Colonic mucosa (tissue), 4 donors: ENCODE data around the gene CBX5. TPM values are rescaled to one million over a fixed set of nuclear protein-coding genes. Genes with fewer than 3 reads are reported as not detected.
"Not testable (repeated sequence)": the region's sequence is repeated elsewhere in the genome, so short reads cannot be mapped to it uniquely, and the experiment has no call there.

Experiments
- DNase-seq: peaks from one replicate; pipeline ENCODE4 v3.0.0-alpha.2; 2020
- H3K27ac ChIP-seq: fragments of 200-600 bp; one replicate; pipeline ENCODE4 v1.8.0; 2021
- H3K27me3 ChIP-seq: fragments of 200-600 bp; one replicate; pipeline ENCODE4 v1.8.0; 2021
- H3K36me3 ChIP-seq: fragments of 200-600 bp; one replicate; pipeline ENCODE4 v1.8.0; 2021
- H3K4me1 ChIP-seq: fragments of 200-600 bp; one replicate; pipeline ENCODE4 v1.8.0; 2021; ENCODE audit warnings: mild to moderate bottlenecking
- H3K4me3 ChIP-seq: fragments of 200-600 bp; one replicate; pipeline ENCODE4 v1.8.0; 2021
- H3K9ac ChIP-seq, 2 donors: one replicate each; pipeline ENCODE4 v1.7.0; 2013; ENCODE audit warnings: control low read depth in 2 of 2, low read depth in 2 of 2, low read length in 2 of 2
- H3K9me3 ChIP-seq: fragments of 200-600 bp; one replicate; pipeline ENCODE4 v1.8.0; 2021
- intact Hi-C: fragments of 100-400 bp; cut with DNase I; formaldehyde crosslinking; loops from one replicate; pipeline ENCODE4 v1.14.1; 2022
- total RNA-seq, 2 donors: library from RNA; stranded (reverse); fragmentation: NEBNext Ultra II Directional in 1 of 2; extraction: Animal tissue kit (Norgen Biotek cat#: 25700) in 1 of 2; gene quantifications; one replicate each; pipeline ENCODE4 v1.2.1, GENCODE V29; 2021
- TF ChIP-seq, protein P1 (sequence below): fragments of 200-600 bp; IDR thresholded peaks from one replicate; pipeline ENCODE4 v1.8.0; 2022; ENCODE audit warnings: antibody characterized with exemption, mild to moderate bottlenecking
- donor health status: healthy.
- donor health status: DM: no; HTN: no; CAD: no.
- donor health status: DM: no; HTN: no; CAD: no.

The CBX5 gene
- total RNA-seq, 2 donors from 2014 or later = 49.3 to 77.5 TPM

DNA sequence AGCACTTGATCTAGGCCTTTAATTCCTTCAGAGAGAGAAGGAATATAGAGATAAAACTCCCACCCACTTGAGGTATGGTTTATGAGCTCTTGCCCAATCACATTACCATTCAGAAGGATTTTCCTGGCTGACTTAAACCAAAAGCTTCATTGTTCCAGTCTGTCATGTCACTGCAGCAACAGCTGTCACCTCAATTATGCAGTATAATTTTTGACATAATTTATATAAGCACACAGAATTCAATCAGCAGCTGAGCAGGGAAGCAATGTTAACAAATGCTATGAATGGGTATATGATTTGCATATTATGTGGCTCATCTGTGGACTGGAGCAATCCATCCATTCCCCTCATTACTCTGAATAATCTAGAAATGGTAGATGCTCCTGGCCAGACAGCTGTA lies 40.3 kb downstream of the CBX5 start:
- Histone ChIP-seq H3K9me3 (no peaks in the 10 kb centered on the region), H3K27ac (no peak overlapping the region), H3K4me3 (no peak overlapping the region), H3K4me1 (no peaks in the 10 kb centered on the region), H3K9ac (no peak overlapping the region), H3K36me3 (no peaks in the 10 kb centered on the region), H3K27me3 (no peaks in the 10 kb centered on the region)
- intact Hi-C loops = no loop called here
- DNase-seq = no peak
- TF ChIP-seq, protein P1, sequence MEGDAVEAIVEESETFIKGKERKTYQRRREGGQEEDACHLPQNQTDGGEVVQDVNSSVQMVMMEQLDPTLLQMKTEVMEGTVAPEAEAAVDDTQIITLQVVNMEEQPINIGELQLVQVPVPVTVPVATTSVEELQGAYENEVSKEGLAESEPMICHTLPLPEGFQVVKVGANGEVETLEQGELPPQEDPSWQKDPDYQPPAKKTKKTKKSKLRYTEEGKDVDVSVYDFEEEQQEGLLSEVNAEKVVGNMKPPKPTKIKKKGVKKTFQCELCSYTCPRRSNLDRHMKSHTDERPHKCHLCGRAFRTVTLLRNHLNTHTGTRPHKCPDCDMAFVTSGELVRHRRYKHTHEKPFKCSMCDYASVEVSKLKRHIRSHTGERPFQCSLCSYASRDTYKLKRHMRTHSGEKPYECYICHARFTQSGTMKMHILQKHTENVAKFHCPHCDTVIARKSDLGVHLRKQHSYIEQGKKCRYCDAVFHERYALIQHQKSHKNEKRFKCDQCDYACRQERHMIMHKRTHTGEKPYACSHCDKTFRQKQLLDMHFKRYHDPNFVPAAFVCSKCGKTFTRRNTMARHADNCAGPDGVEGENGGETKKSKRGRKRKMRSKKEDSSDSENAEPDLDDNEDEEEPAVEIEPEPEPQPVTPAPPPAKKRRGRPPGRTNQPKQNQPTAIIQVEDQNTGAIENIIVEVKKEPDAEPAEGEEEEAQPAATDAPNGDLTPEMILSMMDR = no peak

DNA sequence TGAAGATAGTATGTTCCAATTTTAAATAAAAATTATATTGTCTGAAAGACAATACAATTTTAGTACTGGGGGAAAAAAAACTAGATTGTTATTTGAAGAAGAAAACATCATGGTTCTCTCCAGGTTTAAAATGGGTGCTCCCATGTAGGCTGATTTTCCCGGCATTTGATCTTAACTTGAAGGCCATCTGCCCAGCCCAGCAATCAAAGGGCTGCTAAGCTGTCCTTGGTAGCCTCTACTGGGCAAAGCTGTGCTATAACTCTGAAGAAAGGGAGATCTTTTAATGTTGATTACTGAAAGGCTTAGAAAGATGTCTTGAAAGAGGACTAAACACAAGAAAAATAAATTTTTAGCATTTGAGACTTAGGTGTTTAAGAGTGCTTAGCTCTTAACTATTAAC lies 41.4 kb downstream of the CBX5 start:
- Histone ChIP-seq H3K4me3 (no peak overlapping the region), H3K27me3 (no peaks in the 10 kb centered on the region), H3K4me1 (no peaks in the 10 kb centered on the region), H3K36me3 (no peaks in the 10 kb centered on the region), H3K9ac (no peak overlapping the region), H3K9me3 (no peaks in the 10 kb centered on the region), H3K27ac (no peak overlapping the region)
- DNase-seq = no peak
- intact Hi-C loops = no loop called here
- TF ChIP-seq, protein P1 = no peak

DNA sequence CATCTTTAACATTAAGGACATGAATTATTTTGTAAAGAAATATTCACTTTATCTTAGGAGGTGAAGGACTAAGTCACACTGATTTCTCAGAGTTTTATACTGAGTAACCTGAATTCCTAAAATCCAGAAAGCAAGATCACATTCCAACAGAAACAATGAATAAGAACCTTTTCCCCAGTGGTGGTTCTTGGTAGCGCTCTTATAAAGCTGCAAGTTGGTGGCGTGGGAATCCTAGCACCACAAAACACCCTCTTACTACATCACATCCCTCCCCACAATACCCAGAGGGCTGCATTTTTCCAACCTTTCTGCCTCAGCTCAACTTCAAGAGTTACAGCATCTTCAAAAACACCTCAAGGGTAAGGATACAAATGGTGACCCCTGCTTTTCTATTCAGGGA lies 47.1 kb downstream of the CBX5 start:
- TF ChIP-seq, protein P1 = no peak
- Histone ChIP-seq H3K9ac (no peak overlapping the region), H3K27me3 (no peaks in the 10 kb centered on the region), H3K4me1 (no peaks in the 10 kb centered on the region), H3K27ac (no peak overlapping the region), H3K36me3 (no peaks in the 10 kb centered on the region), H3K4me3 (no peak overlapping the region), H3K9me3 (no peaks in the 10 kb centered on the region)
- no peak for DNase-seq
- intact Hi-C loops = no loop called here

DNA sequence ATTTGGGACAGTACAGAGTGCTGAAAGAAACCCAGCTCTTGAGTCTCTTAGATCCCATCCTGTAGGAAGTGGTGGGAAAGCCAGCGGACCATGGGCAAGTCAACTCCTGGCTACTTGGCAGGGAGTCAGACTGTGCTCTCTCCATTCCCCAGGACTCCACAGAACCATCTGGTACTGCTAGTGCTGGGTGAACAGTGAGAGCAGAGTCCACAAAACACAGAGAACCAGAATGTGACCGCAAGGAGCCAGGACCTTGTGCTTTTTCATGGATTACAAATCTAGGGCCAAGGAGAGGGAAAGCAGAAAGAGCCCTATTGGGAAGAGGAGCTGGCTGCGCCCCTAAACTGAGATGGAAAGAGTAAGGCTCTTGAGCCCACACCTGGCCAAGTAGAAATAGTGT lies 48.7 kb downstream of the CBX5 start:
- H3K9me3 ChIP-seq, intact Hi-C loops, H3K4me3 ChIP-seq, H3K4me1 ChIP-seq, H3K9ac ChIP-seq, H3K36me3 ChIP-seq, DNase-seq, H3K27me3 ChIP-seq, H3K27ac ChIP-seq: not testable (repeated sequence)

DNA sequence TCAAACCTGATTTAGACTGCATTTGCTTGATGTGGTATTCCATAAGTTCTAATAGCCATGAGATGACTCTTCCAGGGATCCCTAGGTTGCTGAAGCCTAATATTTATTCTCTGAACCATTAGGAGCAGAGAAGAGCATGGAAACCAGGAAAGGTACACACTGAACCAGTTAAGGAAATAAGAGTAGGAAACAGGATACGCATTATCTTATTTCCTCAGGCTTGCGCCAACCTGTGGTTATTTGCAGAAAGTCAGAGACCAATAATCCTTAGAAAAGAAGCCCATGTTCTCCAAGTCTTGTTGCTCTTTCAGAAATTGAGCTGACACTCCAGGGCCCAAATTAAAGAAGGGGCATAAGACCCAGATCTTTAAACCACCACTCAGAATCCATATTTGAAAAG lies 49.4 kb downstream of the CBX5 start:
- H3K4me1 ChIP-seq = no peaks in the 10 kb centered on the region
- DNase-seq = no peak
- no peak overlapping the region for H3K4me3 ChIP-seq
- no peaks in the 10 kb centered on the region for H3K27me3 ChIP-seq
- intact Hi-C loops = no loop called here
- TF ChIP-seq, protein P1 = no peak
- no peak overlapping the region for H3K27ac ChIP-seq
- no peaks in the 10 kb centered on the region for H3K9me3 ChIP-seq
- H3K9ac ChIP-seq = no peak overlapping the region
- no peaks in the 10 kb centered on the region for H3K36me3 ChIP-seq

DNA sequence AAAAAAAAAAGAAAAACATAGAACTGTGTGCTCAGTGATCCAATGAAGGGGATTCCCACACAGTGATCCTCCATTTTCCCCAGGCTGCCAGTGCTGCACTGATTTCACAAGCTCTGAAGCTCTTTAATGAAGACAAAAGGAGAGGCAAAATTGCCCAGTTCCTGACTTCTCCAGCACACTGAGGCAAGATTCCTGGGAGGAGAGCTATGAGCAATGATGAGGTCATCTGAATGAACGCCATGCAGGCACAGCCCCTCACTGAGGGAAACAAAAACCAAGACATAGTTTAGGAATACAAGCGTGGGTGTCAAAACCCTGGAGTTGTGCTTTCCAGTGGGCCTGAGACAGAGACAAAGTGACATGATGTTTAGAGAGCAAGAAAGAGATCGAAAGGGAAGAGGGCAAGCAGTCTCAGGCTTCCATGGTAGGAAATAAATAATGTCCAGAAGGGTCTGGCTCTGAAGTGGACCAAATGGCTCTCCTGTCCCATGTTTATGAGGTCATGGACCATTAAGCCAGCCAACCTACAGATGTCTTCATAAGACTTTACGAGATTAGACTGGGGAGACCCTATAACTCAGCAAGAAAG lies 50.2 kb downstream of the CBX5 start:
- no peak overlapping the region for H3K4me3 ChIP-seq
- intact Hi-C loops = no loop called here

More for the DNA sequence above, 50.2 kb downstream of the CBX5 start:
- TF ChIP-seq, protein P1 = no peak
- H3K27me3 ChIP-seq = no peaks in the 10 kb centered on the region
- H3K4me1 ChIP-seq = no peaks in the 10 kb centered on the region
- DNase-seq = no peak
- no peak overlapping the region for H3K9ac ChIP-seq
- H3K27ac ChIP-seq = no peak overlapping the region
- no peaks in the 10 kb centered on the region for H3K9me3 ChIP-seq
- H3K36me3 ChIP-seq = no peaks in the 10 kb centered on the region
